G401 (cell line): ENCODE measurements around the gene FKTN. TPM values are rescaled to one million over a fixed set of nuclear protein-coding genes. Genes with fewer than 3 reads are reported as not detected.

Experiments
- DNase-seq: peaks from one replicate; pipeline ENCODE4 v3.0.0-alpha.2; 2015; ENCODE audit warnings: low spot score
- in situ Hi-C: cut with HindIII; loops from 2 replicates; pipeline ENCODE4 v1.10.0; 2016; ENCODE audit warnings: low sequenced_read_pairs, mixed read lengths
- total RNA-seq: library from RNA; depleted of rRNA; stranded (reverse); fragments of >200 nt; shearing (Covaris generic); gene quantifications from 2 replicates; pipeline ENCODE4 v1.2.3, GENCODE V29; 2014; rRNA removed

Gene FKTN
- total RNA-seq, 1 experiment from 2014 or later = 21.9 TPM

- in situ Hi-C loops = no loop called here
Observed at GRCh38 chr9:105670775-105671174, 112.8 kb downstream of the FKTN start.

GRCh38 chr9:105672711-105673234, 114.8 kb downstream of the FKTN start:
- in situ Hi-C loops = no loop called here
- no peak for DNase-seq

More at GRCh38 chr9:105670775-105671174, 112.8 kb downstream of the FKTN start:
- DNase-seq = no peak

GRCh38 chr9:105673850-105674387, 116.0 kb downstream of the FKTN start:
- in situ Hi-C loops = no loop called here
- DNase-seq = no peak

GRCh38 chr9:105676351-105676923, 118.5 kb downstream of the FKTN start:
- DNase-seq = no peak
- in situ Hi-C loops = no loop called here

- in situ Hi-C loops = no loop called here
- DNase-seq = no peak
Observed at GRCh38 chr9:105678163-105678562, 120.2 kb downstream of the FKTN start.

- in situ Hi-C loops = no loop called here
Observed at GRCh38 chr9:105678781-105679180, 120.8 kb downstream of the FKTN start.

GRCh38 chr9:105679257-105680022, 121.5 kb downstream of the FKTN start:
- DNase-seq = no peak
- in situ Hi-C loops = no loop called here

More at GRCh38 chr9:105678781-105679180, 120.8 kb downstream of the FKTN start:
- no peak for DNase-seq

GRCh38 chr9:105681313-105681712, 123.4 kb downstream of the FKTN start:
- in situ Hi-C loops = no loop called here
- DNase-seq = no peak

GRCh38 chr9:105681724-105682123, 123.8 kb downstream of the FKTN start:
- in situ Hi-C loops = no loop called here
- DNase-seq = no peak

GRCh38 chr9:105683688-105684275, 125.9 kb downstream of the FKTN start:
- in situ Hi-C loops = no loop called here
- DNase-seq = no peak

GRCh38 chr9:105686936-105687335, 129.0 kb downstream of the FKTN start:
- in situ Hi-C loops = no loop called here

More at GRCh38 chr9:105686936-105687335, 129.0 kb downstream of the FKTN start:
- DNase-seq = no peak

Other genes starting within 250 kb of the FKTN start
- 1.1 and 22.1 TPM in 2 replicates for gene FSD1L, start 110.1 kb upstream of the FKTN start, total RNA-seq
- not detected in 2 replicates for gene TAL2, start 104.3 kb downstream of the FKTN start, total RNA-seq
- 23.1 and 29.5 TPM in 2 replicates for gene TMEM38B, start 136.4 kb downstream of the FKTN start, total RNA-seq